Breast epithelium (tissue), 4 donors: Measurements from ENCODE around the gene EGFL6. TPM values are rescaled to one million over a fixed set of nuclear protein-coding genes. Genes with fewer than 3 reads are reported as not detected.

ENCODE experiments used
- DNase-seq, 2 donors: peaks; one replicate each; pipeline ENCODE4 v3.0.0-alpha.2; 2019; ENCODE audit warnings: low spot score in 2 of 2
- H3K27ac ChIP-seq, 2 donors: fragments of 200-600 bp; sonication (generic) in 1 of 2; one replicate each; pipeline ENCODE4 v1.5.1; 2016 to 2019; ENCODE audit warnings: mild to moderate bottlenecking in 1 of 2
- H3K27me3 ChIP-seq, 2 donors: fragments of 200-600 bp; sonication (generic) in 1 of 2; one replicate each; pipeline versions ENCODE4 v1.5.1 to v1.6.0; 2017 to 2019; ENCODE audit warnings: control low read depth in 1 of 2, mild to moderate bottlenecking in 1 of 2
- H3K36me3 ChIP-seq: fragments of 200-600 bp; one replicate; pipeline ENCODE4 v1.5.1; 2019
- H3K4me1 ChIP-seq, 2 donors: fragments of 200-600 bp; sonication (generic); one replicate each; pipeline ENCODE4 v1.5.1; 2016 to 2019; ENCODE audit warnings: control low read depth in 1 of 2
- H3K4me3 ChIP-seq, 3 donors: fragments of 200-600 bp; sonication (generic); 1 replicate in 2 of 3; 2 replicates in 1 of 3; pipeline ENCODE4 v1.5.1; 2016 to 2019; ENCODE audit warnings: mild to moderate bottlenecking in 3 of 3, moderate library complexity in 2 of 3
- H3K9me3 ChIP-seq, 2 donors: fragments of 200-600 bp; sonication (generic) in 1 of 2; one replicate each; pipeline ENCODE4 v1.5.1; 2016 to 2019; ENCODE audit warnings: control low read depth in 1 of 2
- POLR2A ChIP-seq: fragments of 450-650 bp; IDR thresholded peaks from one replicate; pipeline ENCODE4 v1.6.1; 2016; ENCODE audit warnings: antibody characterized with exemption, mild to moderate bottlenecking, moderate library complexity
- POLR2AphosphoS5 ChIP-seq, 3 donors: sonication (generic); formaldehyde crosslinking; IDR thresholded peaks; one replicate each; pipeline ENCODE4 v1.6.1; 2017; ENCODE audit warnings: antibody characterized with exemption in 3 of 3
- intact Hi-C: fragments of 100-400 bp; cut with DNase I; formaldehyde crosslinking; loops from one replicate; pipeline ENCODE4 v1.15.1; 2023; ENCODE audit warnings: low total_unique reads
- total RNA-seq, 3 donors: library from RNA; depleted of rRNA; stranded (reverse); fragments of >200 nt; gene quantifications; one replicate each; pipeline ENCODE4 v1.1.0, GENCODE V29; 2016
- TF ChIP-seq, protein P1 (sequence below), 3 donors: fragments of 450-650 bp; IDR thresholded peaks; one replicate each; pipeline ENCODE4 v1.5.1; 2016 to 2017; ENCODE audit warnings: antibody characterized with exemption in 3 of 3, mild to moderate bottlenecking in 3 of 3, moderate library complexity in 3 of 3

EGFL6 gene
- total RNA-seq, 3 donors from 2014 or later = 0.59 to 11.8 (median 0.98) TPM

DNA sequence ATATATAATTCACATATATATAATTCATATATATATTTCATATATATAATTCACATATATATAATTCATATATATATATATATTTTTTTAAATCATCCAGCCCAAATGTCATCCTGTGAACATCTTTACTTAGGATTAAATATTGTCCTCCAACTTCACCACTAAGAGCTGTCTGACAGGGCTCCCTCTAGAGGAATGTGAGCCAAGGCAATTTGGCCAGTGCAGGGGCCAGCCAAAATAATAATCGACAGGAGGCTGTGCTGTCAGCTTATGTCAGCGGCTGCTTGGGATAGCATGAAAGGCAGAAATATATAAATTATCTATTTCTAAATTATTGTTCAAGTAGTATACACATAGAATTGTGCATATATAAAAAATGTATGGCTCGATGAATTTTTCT, 29.5 kb downstream of the EGFL6 start:
- no peak overlapping the region for H3K4me3 ChIP-seq
- H3K27me3 ChIP-seq = peaks cover 0 to 62% of the 10 kb centered on the region in 2 donors
- TF ChIP-seq, protein P1, sequence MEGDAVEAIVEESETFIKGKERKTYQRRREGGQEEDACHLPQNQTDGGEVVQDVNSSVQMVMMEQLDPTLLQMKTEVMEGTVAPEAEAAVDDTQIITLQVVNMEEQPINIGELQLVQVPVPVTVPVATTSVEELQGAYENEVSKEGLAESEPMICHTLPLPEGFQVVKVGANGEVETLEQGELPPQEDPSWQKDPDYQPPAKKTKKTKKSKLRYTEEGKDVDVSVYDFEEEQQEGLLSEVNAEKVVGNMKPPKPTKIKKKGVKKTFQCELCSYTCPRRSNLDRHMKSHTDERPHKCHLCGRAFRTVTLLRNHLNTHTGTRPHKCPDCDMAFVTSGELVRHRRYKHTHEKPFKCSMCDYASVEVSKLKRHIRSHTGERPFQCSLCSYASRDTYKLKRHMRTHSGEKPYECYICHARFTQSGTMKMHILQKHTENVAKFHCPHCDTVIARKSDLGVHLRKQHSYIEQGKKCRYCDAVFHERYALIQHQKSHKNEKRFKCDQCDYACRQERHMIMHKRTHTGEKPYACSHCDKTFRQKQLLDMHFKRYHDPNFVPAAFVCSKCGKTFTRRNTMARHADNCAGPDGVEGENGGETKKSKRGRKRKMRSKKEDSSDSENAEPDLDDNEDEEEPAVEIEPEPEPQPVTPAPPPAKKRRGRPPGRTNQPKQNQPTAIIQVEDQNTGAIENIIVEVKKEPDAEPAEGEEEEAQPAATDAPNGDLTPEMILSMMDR (IDR thresholded peaks at IDR 0.05) = no peak
- no peak for TF ChIP-seq POLR2A
- TF ChIP-seq POLR2AphosphoS5 (IDR thresholded peaks at IDR 0.05) = no peak
- no peaks in the 10 kb centered on the region for H3K9me3 ChIP-seq
- intact Hi-C loops = loop anchor here (5.0 kb wide), 1 partner anchor 1818 kb away; no protein-coding TSS in a partner anchor
- no peaks in the 10 kb centered on the region for H3K36me3 ChIP-seq
- no peaks in the 10 kb centered on the region for H3K4me1 ChIP-seq
- DNase-seq = no peak
- H3K27ac ChIP-seq = no peak overlapping the region

DNA sequence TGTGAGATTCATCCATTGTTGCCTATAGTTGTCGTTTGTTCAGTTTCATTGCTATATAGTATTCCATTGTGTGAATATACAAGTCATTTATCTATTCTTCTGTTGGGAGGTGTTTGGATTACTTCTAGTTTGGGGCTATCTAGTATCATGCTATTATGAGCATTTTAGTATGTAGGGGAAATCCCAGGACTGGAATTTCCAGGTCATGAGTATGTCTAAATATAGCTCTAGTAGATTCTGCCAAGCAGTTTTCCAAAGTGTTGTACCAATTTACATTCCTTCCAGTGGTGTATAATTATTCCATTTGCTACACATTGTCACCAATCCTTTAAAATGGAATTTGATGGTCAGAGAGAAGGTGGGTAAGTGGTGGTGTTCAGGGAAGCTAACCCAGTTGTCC, 30.1 kb downstream of the EGFL6 start:
- H3K36me3 ChIP-seq = no peaks in the 10 kb centered on the region

GRCh38 chrX:13605611-13606010, 36.2 kb downstream of the EGFL6 start:
- no peaks in the 10 kb centered on the region for H3K9me3 ChIP-seq
- H3K4me1 ChIP-seq = no peaks in the 10 kb centered on the region
- no peak overlapping the region for H3K4me3 ChIP-seq
- H3K27ac ChIP-seq = no peak overlapping the region
- TF ChIP-seq POLR2A (no peak), POLR2AphosphoS5 (IDR thresholded peaks at IDR 0.05) (no peak)
- TF ChIP-seq, protein P1 (IDR thresholded peaks at IDR 0.05) = no peak
- no peaks in the 10 kb centered on the region for H3K36me3 ChIP-seq
- H3K27me3 ChIP-seq = peaks cover 0 to 78% of the 10 kb centered on the region in 2 donors
- intact Hi-C loops = no loop called here
- no peak for DNase-seq

More for the DNA sequence above, 30.1 kb downstream of the EGFL6 start:
- Histone ChIP-seq H3K4me1 (no peaks in the 10 kb centered on the region), H3K9me3 (no peaks in the 10 kb centered on the region), H3K4me3 (no peak overlapping the region), H3K27ac (no peak overlapping the region), H3K27me3 (peaks cover 0 to 62% of the 10 kb centered on the region in 2 donors)
- no peak for DNase-seq
- intact Hi-C loops = loop anchor here (5.0 kb wide), 1 partner anchor 1818 kb away; no protein-coding TSS in a partner anchor
- TF ChIP-seq POLR2A (no peak), POLR2AphosphoS5 (IDR thresholded peaks at IDR 0.05) (no peak)
- TF ChIP-seq, protein P1 (IDR thresholded peaks at IDR 0.05) = no peak

- no peaks in the 10 kb centered on the region for H3K4me1 ChIP-seq
- TF ChIP-seq, protein P1 (IDR thresholded peaks at IDR 0.05) = no peak
- no peak for TF ChIP-seq POLR2A
- no peak for TF ChIP-seq POLR2AphosphoS5 (IDR thresholded peaks at IDR 0.05)
- H3K27me3 ChIP-seq = peaks cover 0 to 70% of the 10 kb centered on the region in 2 donors
Observed at GRCh38 chrX:13607331-13607995, 38.1 kb downstream of the EGFL6 start.

DNA sequence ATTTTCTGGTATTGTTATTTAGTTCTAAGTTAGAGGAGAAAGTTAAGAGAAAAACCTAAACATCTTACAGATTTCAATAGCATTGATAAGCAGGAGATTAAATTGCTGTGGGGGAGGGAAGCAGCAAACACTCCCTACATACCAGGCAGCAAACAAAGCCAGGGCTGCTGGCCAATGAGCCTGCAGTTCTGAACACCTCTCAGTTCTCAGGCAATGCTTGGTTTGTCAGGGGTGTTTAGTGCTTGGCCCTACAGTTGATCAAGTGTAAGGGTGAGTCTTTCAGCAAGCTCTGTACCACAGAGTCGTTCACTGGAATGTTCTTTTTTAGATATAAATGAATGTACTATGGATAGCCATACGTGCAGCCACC, 38.6 kb downstream of the EGFL6 start:
- DNase-seq = no peak
- H3K4me3 ChIP-seq = no peak overlapping the region
- no peaks in the 10 kb centered on the region for H3K9me3 ChIP-seq
- no peaks in the 10 kb centered on the region for H3K4me1 ChIP-seq
- intact Hi-C loops = no loop called here
- H3K36me3 ChIP-seq = no peaks in the 10 kb centered on the region
- H3K27ac ChIP-seq = no peak overlapping the region
- H3K27me3 ChIP-seq = peaks cover 0 to 67% of the 10 kb centered on the region in 2 donors
- TF ChIP-seq POLR2AphosphoS5 (IDR thresholded peaks at IDR 0.05) = no peak
- no peak for TF ChIP-seq POLR2A
- TF ChIP-seq, protein P1 (IDR thresholded peaks at IDR 0.05) = no peak

More at GRCh38 chrX:13607331-13607995, 38.1 kb downstream of the EGFL6 start:
- H3K9me3 ChIP-seq = no peaks in the 10 kb centered on the region
- no peaks in the 10 kb centered on the region for H3K36me3 ChIP-seq
- no peak for DNase-seq
- no peak overlapping the region for H3K27ac ChIP-seq
- intact Hi-C loops = no loop called here
- H3K4me3 ChIP-seq = no peak overlapping the region
